GM18951 (cell line): Measurements from ENCODE around the gene ABCC10.

Source experiments
- POLR2A ChIP-seq: IDR thresholded peaks from 4 replicates; pipeline ENCODE4 v1.6.1; 2011; ENCODE audit warnings: mild to moderate bottlenecking; ENCODE audit not compliant: insufficient read length, insufficient read depth; ENCODE audit errors: extremely low read depth
- in situ Hi-C: fragments of 300-500 bp; cut with MboI; formaldehyde crosslinking; loops from one replicate; pipeline ENCODE4 v1.12.0; 2022; ENCODE audit warnings: low sequenced_read_pairs, mixed read lengths, inconsistent platforms; ENCODE audit not compliant: unreplicated experiment

The ABCC10 gene

DNA sequence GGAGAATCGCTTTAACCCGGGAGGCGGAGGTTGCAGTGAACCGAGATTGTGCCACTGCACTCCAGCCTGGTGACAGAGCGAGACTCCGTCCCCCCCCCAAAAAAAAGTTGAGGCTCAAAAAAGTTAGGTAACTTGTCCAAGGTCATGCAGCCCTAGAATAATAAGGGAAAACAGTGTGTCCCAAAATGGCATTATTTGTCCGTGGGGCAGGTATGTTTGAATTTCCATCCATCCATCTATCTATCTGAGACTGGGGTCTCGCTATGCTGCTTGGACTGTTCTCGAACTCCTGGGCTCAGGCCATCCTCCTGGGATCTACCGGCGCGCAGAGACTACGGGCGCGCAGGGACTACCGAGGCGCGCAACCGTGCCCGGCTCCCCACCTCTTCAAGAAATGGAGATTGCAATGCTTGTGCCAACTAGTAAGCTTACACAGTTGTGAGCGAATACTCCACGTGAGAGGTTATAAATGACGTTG lies 374 bp upstream of the ABCC10 start:
- TF ChIP-seq POLR2A = no peak
- in situ Hi-C loops = no loop called here

DNA sequence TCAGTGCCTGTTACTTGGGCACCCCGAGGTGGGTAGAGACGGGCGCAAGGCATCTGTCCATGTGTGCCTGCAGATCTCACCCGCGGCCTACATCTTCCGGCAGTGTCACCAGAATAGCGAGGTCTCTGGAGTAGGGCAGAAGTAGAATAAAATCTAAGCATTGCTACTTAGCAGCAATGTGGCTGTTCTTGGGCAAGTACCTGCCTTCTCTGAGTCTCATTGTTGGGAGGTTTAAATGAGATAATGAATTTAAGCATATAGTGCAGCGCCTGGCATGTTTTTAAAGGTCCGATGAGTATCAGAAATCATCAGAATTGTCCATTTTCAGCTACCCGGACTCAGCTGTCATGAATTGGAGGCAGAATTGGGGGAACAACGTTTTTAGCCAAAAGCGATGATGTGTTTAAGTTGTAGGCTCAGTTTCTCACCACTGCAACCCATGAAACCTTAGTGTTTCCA lies 800 bp downstream of the ABCC10 start:
- in situ Hi-C loops = no loop called here
- TF ChIP-seq POLR2A = no peak

DNA sequence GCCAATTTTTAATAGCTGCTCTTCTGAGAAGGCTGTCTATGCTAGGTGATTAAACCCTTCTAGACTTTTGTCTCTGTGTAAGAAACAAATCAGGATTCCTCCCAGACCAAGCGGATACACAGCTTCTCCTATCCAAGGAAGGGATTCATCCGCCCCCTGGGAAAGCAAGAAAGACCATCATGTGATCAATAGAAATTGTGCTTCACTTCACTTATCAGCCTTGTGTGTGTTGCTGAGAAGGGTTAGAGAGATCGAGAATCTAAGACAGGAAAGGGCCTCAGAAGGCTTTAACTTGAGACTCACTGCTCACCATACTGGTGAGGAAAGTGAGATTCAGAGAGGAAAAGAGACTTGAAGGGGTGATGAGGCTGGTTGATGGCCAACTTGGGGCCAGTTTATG lies 1.5 kb downstream of the ABCC10 start:
- no peak for TF ChIP-seq POLR2A
- in situ Hi-C loops = no loop called here

DNA sequence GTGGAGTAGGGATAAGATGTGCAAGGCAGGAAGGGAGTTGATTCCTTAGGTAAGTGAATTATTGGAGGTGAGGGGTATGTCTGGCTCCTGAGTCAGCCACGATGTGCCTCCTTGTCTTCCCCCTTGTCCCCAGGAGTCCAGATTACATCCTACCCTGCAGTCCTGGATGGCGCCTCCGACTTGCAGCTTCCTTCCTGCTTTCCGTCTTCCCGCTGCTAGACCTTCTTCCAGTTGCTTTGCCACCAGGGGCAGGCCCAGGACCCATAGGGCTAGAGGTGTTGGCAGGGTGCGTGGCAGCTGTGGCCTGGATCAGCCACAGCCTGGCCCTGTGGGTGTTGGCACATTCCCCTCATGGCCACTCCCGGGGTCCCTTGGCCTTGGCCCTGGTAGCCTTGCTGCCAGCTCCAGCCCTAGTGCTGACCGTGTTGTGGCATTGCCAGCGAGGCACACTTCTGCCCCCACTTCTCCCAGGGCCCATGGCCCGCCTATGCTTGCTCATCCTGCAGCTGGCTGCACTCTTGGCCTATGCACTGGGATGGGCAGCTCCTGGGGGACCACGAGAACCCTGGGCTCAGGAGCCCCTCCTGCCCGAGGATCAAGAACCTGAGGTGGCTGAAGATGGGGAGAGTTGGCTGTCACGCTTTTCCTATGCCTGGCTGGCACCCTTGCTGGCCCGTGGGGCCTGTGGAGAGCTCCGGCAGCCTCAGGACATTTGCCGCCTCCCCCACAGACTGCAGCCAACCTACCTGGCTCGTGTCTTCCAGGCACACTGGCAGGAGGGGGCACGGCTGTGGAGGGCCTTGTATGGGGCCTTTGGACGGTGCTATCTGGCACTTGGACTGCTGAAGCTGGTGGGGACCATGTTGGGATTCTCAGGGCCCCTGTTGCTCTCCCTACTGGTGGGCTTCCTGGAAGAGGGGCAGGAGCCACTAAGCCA lies 4.9 kb downstream of the ABCC10 start:
- in situ Hi-C loops = no loop called here
- no peak for TF ChIP-seq POLR2A

DNA sequence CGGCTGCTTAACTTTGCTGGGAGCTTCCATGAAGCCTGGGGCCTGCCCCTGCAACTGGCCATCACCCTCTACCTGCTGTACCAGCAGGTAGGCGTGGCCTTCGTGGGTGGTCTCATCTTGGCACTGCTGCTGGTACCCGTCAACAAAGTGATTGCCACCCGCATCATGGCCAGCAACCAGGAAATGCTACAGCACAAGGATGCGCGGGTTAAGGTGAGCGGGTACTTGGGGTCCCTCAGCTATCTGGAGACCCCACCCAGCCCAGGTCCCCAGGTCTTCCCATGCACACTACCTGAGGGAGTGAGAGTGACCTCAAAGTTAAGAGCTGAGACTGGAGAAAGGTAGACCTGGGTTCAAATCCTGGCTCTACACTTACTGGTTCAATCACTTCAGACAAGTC lies 5.8 kb downstream of the ABCC10 start:
- in situ Hi-C loops = no loop called here
- TF ChIP-seq POLR2A = no peak

DNA sequence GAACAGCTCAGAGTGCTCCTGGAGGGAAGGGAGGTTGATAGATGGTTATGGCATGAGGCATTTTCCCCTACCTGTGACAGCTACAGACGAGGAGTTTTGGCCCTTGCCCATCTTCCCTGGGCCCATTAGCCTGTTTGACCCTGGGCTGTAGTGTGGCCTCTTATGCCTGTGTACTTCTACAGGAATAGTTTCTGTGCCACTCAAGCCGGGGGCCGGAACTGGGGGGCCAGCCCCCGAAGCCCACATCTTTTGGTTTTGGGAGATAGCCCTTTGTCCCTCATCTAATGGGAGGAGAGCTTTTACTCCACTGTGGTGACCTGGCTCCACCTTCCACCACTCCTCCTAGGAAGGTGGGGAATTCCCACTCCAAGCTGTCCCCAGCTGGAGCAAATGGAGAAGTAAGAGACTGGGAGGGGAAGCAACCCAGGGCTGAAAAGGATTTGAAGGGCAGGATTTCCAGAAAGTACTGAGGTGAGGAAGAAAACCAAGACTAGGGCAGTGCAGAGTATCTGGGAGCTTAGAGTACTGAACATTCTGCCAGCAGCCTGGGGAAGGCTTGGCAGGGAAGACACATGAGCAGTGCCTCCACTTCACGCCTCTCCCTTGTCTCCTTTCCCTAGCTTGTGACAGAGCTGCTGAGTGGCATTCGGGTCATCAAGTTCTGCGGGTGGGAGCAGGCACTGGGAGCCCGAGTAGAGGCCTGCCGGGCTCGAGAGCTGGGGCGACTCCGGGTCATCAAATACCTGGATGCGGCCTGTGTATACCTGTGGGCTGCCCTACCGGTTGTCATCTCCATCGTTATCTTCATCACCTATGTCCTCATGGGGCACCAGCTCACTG lies 6.9 kb downstream of the ABCC10 start:
- no peak for TF ChIP-seq POLR2A
- in situ Hi-C loops = no loop called here

DNA sequence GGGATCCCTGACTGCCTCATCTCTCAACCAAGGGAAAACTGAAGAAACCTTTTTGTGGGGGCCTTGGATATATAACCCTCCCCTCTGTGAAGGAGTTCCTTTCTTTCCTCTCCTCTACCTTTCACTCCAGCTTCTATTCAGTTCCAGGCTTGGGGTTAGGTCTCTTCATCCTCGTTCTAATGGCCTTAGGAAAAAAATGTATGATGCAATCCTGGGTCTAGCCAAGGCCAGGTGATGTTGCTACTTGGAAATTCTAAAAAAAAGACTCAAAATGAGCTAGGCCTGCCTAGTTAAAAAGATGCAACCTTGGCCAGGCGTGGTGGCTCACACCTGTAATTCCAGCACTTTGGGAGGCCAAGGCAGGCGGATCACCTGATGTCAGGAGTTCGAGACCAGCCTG lies 7.6 kb downstream of the ABCC10 start:
- no peak for TF ChIP-seq POLR2A
- in situ Hi-C loops = no loop called here

DNA sequence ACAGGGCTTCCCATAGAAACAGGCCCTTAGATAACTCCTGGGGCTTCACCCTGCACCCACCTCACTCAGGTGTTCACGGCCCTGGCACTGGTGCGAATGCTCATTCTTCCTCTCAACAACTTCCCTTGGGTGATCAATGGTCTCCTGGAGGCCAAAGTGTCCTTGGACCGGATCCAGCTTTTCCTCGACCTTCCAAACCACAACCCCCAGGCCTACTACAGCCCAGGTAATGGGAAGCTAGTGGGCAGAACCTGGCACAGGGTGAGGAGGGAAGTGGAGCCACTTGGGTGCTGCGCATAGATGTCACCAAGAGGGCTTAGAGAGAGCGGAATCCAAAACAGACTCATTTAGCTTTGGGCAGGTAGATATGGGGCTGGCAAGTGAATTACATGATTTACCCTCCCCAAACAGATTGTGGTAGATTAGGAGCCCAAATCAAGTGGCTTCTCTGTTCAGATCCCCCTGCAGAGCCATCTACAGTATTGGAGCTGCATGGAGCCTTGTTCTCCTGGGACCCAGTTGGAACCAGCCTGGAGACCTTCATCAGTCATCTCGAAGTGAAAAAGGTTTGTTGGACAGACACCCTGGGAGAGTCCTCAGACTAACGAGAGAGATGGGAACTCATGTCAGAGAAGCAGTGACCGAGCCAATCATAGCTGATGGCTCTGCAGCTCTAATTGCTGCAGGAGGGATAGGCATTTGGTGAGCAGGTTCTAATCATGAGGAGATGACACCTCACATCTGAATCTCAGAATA lies 8.5 kb downstream of the ABCC10 start:
- in situ Hi-C loops = no loop called here
- TF ChIP-seq POLR2A = no peak

DNA sequence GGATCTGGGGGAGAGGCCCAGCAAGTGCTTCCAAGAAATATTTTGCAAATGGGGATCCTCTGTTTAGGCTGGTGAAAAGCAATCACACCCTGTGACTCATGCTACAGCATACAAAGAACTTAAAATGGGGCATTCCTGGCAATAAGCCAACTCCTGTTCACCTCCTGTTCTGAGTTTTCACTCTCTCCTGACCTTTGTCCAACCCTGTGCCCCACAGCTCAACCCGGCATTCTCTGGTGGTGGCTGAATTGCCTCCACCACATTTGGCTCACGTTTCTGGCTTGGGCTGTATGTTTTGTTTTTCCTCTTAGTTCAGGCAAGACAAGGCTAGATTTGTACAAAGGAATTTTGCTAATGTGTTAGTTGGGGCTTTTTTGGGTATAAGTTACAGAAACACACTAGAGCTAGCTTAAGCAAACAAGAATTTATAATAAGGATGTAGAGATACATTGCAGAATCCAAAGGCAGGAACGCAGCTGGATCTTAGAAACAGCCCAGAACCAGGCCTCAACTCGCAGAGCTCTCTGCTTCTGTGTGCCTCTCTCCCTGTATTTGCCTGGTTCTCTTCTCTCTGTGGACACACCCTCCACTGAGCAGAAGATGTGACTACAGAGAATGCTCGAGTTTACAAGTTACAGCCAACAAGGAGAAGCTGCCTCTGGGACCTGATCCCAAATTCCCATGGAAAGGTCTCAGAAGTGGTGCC lies 9.4 kb downstream of the ABCC10 start:
- no peak for TF ChIP-seq POLR2A
- in situ Hi-C loops = no loop called here

DNA sequence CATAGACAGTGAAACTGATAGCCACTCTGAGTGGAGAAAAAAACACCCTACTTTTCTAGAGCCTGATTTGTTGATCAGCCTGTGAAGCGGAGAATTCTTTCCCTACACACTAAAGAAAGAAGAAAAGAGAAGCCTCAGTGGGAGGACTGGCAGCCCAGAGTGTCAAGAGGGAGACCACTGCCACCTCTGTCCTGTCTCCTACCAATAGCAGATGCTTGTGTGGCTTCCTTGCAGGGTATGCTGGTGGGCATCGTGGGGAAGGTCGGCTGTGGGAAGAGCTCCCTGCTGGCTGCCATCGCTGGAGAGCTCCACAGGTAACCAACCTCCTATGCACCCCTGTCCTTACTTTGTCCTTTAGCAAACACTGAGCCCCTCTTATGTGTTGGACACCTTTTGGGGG lies 10.4 kb downstream of the ABCC10 start:
- no peak for TF ChIP-seq POLR2A
- in situ Hi-C loops = no loop called here

DNA sequence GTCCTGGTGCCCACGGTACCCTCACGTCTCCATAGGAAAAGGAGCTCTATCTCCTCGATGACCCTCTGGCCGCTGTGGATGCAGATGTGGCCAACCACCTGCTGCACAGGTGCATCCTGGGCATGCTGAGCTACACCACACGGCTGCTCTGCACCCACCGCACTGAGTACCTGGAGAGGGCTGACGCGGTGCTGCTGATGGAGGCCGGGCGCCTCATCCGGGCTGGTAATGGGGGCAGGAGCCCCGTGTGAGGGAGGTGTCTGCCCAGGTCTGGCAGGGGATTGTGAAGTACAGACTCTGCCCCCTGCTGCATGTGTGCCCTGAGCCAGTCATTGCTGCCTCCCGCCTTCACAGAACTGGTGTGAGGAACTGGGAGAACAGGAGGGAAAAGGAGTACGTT lies 15.6 kb downstream of the ABCC10 start:
- no peak for TF ChIP-seq POLR2A
- in situ Hi-C loops = no loop called here

DNA sequence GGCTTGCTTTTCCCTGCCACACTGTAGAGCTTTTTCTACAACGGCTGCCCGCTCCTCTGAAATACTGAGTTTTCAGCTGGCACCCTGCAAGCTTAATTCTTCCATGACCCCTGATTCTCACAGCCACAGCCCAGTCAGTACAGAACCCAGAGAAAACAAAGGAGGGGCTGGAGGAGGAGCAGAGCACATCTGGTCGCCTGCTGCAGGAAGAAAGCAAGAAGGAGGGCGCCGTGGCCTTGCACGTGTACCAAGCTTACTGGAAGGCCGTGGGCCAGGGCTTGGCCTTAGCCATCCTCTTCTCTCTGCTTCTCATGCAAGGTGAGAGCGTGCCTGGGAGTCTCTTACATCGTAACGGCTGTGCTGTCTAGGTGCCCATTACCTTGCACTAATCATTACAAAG lies 16.7 kb downstream of the ABCC10 start:
- no peak for TF ChIP-seq POLR2A
- in situ Hi-C loops = no loop called here
